ENCODE results near the gene AFF1. TPM values are rescaled to one million over a fixed set of nuclear protein-coding genes. Genes with fewer than 3 reads are reported as not detected.
"Not testable (repeated sequence)": the region's sequence is repeated elsewhere in the genome, so short reads cannot be mapped to it uniquely, and the experiment has no call there.

Gene AFF1
- total RNA-seq, 1 experiment from 2014 or later: 6.8 TPM

- in situ Hi-C loops (cut with HindIII; ENCODE audit: low pct_unique_long_range_greater_than_20kb, low sequenced_read_pairs): no loop called here
- no peak for DNase-seq (ENCODE audit: low read depth)
These were observed 35.9 kb downstream of the AFF1 start for GRCh38 chr4:86970447-86971354.

DNA sequence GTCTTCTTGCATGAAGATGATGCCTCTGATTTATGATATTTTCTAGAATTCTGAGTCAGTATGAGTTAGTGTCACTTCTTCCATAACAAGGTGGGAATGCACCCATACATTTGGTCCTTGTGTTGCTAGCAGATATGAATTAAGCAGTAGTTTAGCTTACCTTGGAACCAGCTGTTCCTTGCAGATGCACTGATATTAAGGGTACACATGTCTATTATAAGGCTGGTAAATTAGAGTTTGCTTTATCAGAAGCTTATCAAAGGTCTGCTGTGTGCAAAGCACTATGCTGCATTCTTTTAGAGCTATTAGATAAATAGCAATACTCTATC lies 36.5 kb downstream of the AFF1 start:
- DNase-seq (ENCODE audit: low read depth): no peak
- in situ Hi-C loops (cut with HindIII; ENCODE audit: low pct_unique_long_range_greater_than_20kb, low sequenced_read_pairs): no loop called here

DNA sequence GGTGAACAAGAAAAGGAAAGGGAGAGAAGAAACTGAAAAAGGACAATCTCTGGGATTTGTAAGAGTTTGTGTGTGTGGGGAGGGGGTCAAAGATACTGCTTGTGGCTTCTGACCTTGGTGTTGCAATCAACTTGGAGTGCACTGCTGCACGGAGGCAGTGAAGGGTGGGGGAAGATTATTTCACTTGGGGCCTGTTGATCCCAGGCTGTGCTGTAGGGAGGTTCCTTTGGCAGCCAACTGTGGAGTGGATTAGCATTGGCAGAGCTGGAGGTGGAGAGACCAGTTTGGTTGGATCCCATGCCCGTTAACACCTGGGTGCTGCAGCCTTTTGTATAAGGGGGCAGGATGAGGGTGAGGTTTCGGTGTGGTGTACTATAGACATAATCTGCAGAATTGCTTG lies 38.2 kb downstream of the AFF1 start:
- in situ Hi-C loops (cut with HindIII; ENCODE audit: low pct_unique_long_range_greater_than_20kb, low sequenced_read_pairs): no loop called here
- DNase-seq (ENCODE audit: low read depth): no peak

DNA sequence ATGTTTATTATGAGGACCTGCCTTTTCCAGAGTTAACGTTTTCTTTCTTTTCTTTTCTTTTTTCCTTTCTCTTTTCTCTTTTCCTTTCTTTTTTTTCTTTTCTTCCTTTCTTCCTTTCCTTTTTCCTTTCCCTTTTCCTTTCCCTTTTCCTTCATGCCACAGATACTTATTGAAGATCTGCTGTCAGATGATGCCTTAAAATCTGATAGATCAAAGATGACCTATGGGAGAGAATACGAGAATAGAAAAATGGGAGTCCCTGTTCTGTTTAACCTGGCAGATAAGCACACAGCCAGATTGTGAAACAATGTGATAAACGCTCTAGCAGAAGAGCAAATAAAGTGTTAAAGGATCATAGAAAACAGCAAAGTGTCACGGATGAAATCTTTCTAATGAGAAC lies 38.9 kb downstream of the AFF1 start:
- in situ Hi-C loops (cut with HindIII; ENCODE audit: low pct_unique_long_range_greater_than_20kb, low sequenced_read_pairs): no loop called here
- no peak for DNase-seq (ENCODE audit: low read depth)

GRCh38 chr4:86974551-86974994 lies 39.8 kb downstream of the AFF1 start:
- in situ Hi-C loops (cut with HindIII; ENCODE audit: low pct_unique_long_range_greater_than_20kb, low sequenced_read_pairs): no loop called here
- DNase-seq (ENCODE audit: low read depth): no peak

- no peak for DNase-seq (ENCODE audit: low read depth)
- in situ Hi-C loops (cut with HindIII; ENCODE audit: low pct_unique_long_range_greater_than_20kb, low sequenced_read_pairs): no loop called here
These were observed 41.1 kb downstream of the AFF1 start for GRCh38 chr4:86975927-86976326.

GRCh38 chr4:86976801-86977485 lies 42.1 kb downstream of the AFF1 start:
- in situ Hi-C loops (cut with HindIII; ENCODE audit: low pct_unique_long_range_greater_than_20kb, low sequenced_read_pairs): no loop called here
- DNase-seq (ENCODE audit: low read depth): no peak

GRCh38 chr4:86977621-86978184 lies 42.9 kb downstream of the AFF1 start:
- peak; percentile 87 for DNase-seq (ENCODE audit: low read depth)
- in situ Hi-C loops (cut with HindIII; ENCODE audit: low pct_unique_long_range_greater_than_20kb, low sequenced_read_pairs): no loop called here

- in situ Hi-C loops (cut with HindIII; ENCODE audit: low pct_unique_long_range_greater_than_20kb, low sequenced_read_pairs): no loop called here
- no peak for DNase-seq (ENCODE audit: low read depth)
These were observed 43.9 kb downstream of the AFF1 start for GRCh38 chr4:86978709-86979108.

GRCh38 chr4:86980230-86980629 lies 45.4 kb downstream of the AFF1 start:
- in situ Hi-C loops (cut with HindIII; ENCODE audit: low pct_unique_long_range_greater_than_20kb, low sequenced_read_pairs): no loop called here
- no peak for DNase-seq (ENCODE audit: low read depth)

DNA sequence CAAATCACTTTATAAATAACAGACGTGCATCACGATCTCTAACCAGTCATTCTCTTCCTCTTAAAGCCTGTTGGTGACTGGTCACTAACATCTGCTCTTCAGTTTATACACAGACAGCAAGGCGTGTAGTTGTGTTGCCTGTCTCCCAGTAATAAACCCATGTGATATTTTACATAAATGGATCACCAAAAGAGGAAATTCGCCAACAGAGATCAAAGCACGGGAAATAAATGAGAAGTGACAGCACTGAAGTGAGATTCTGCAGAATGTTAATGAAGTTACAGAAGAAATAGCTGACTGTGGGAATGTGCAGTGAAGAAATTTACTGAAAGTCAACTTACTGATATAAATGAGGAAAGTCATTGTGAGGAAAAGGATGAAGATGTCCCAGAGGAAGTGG lies 47.0 kb downstream of the AFF1 start:
- no peak for DNase-seq (ENCODE audit: low read depth)
- in situ Hi-C loops (cut with HindIII; ENCODE audit: low pct_unique_long_range_greater_than_20kb, low sequenced_read_pairs): no loop called here

DNA sequence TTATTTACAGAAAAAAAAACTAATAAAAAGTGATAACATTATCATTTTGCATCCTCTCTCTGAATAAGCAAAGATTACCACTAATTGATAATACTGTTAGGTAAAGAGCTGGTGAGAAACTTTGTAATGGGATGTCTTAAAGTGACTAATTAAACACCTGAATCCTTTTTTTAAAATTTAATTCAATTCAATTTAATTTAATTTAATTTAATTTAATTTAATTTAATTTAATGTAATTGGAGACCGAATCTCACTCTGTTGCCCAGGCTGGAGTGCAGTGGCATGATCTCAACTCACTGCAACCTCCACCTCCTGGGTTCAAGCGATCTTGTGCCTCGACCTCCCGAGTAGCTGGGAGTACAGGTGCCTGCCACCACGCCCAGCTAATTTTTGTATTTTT lies 51.0 kb downstream of the AFF1 start:
- in situ Hi-C loops (cut with HindIII; ENCODE audit: low pct_unique_long_range_greater_than_20kb, low sequenced_read_pairs); DNase-seq (ENCODE audit: low read depth): not testable (repeated sequence)

DNA sequence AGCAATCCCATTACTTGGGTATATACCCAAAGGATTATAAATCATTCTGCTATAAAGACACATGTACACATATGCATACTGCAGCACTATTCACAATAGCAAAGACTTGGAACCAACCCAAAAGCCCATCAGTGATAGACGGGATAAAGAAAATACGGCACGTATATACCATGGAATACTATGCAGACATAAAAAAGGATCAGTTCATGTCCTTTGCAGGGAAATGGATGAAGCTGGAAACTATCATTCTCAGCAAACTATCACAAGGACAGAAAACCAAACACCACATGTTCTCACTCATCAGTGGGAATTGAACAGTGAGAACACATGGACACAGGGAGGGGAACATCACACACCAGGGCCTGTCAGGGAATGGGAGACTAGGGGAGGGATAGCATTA lies 54.8 kb downstream of the AFF1 start:
- in situ Hi-C loops (cut with HindIII; ENCODE audit: low pct_unique_long_range_greater_than_20kb, low sequenced_read_pairs); DNase-seq (ENCODE audit: low read depth): not testable (repeated sequence)

DNA sequence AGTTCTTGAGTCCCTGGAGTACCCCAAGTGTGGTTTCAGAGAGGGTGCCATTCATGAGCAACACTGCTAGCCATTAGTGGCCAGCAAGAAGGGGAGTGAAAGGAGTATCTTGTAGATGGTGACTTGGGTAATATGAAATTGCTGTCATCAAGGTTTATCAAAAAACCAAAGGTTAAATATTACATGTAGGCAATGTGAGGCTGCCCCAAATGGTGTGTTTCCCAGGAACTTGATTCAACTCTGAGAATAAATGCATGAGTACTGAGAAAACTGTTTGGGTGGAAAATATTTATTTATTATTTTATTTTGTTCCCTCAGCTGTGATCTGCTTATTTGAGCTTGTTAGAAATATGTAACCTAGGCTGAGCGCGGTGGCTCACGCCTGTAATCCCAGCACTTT lies 55.7 kb downstream of the AFF1 start:
- in situ Hi-C loops (cut with HindIII; ENCODE audit: low pct_unique_long_range_greater_than_20kb, low sequenced_read_pairs): no loop called here
- DNase-seq (ENCODE audit: low read depth): no peak

GRCh38 chr4:86991994-86992393 lies 57.2 kb downstream of the AFF1 start:
- no peak for DNase-seq (ENCODE audit: low read depth)
- in situ Hi-C loops (cut with HindIII; ENCODE audit: low pct_unique_long_range_greater_than_20kb, low sequenced_read_pairs): no loop called here

- DNase-seq (ENCODE audit: low read depth): no peak
- in situ Hi-C loops (cut with HindIII; ENCODE audit: low pct_unique_long_range_greater_than_20kb, low sequenced_read_pairs): no loop called here
These were observed 59.3 kb downstream of the AFF1 start for GRCh38 chr4:86993909-86994681.

GRCh38 chr4:86994686-86995085 lies 59.9 kb downstream of the AFF1 start:
- no peak for DNase-seq (ENCODE audit: low read depth)
- in situ Hi-C loops (cut with HindIII; ENCODE audit: low pct_unique_long_range_greater_than_20kb, low sequenced_read_pairs): no loop called here

DNA sequence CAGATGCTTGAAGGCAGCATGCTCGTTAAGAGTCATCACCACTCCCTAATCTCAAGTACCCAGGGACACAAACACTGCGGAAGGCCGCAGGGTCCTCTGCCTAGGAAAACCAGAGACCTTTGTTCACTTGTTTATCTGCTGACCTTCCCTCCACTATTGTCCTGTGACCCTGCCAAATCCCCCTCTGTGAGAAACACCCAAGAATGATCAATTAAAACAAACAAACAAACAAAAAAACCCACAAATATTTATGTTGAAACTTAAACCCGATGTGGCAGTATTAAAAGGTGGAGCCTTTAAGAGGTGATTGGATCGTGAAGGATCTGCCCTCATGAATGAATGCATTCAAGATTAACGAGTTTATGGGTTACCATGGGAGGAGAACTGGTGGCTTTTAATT lies 61.7 kb downstream of the AFF1 start:
- in situ Hi-C loops (cut with HindIII; ENCODE audit: low pct_unique_long_range_greater_than_20kb, low sequenced_read_pairs); DNase-seq (ENCODE audit: low read depth): not testable (repeated sequence)
